ENCODE data around the gene PRSS36.

Gene PRSS36

GRCh38 chr16:31099860-31100638 is 49.8 kb downstream of the PRSS36 start:
- DNase-seq (ENCODE audit: low read depth), result no peak

- DNase-seq (ENCODE audit: low read depth), result peak; percentile 63
Measured at GRCh38 chr16:31094424-31095120, 55.3 kb downstream of the PRSS36 start, which contains the start of gene VKORC1. Gene VKORC1 (minus strand): TSS chr16:31094797. CDS start chr16:31094729, 68 bp downstream.

GRCh38 chr16:31094088-31094423 is 55.8 kb downstream of the PRSS36 start:
- DNase-seq (ENCODE audit: low read depth), result no peak

- no peak for DNase-seq (ENCODE audit: low read depth)
Measured at GRCh38 chr16:31093132-31093703, 56.6 kb downstream of the PRSS36 start.

- no peak for DNase-seq (ENCODE audit: low read depth)
Measured at GRCh38 chr16:31092330-31092729, 57.5 kb downstream of the PRSS36 start.

GRCh38 chr16:31090540-31090939 is 59.3 kb downstream of the PRSS36 start:
- DNase-seq (ENCODE audit: low read depth), result no peak

GRCh38 chr16:31089199-31089598 is 60.7 kb downstream of the PRSS36 start:
- no peak for DNase-seq (ENCODE audit: low read depth)

Data from stimulated activated CD8-positive, alpha-beta memory T cell treated with anti-CD3 and anti-CD28 coated beads, Interleukin-15, amount 100 ng/mL, for 1 hour (primary cell).